K562 (cell line): ENCODE results near the gene AGAP1.

ENCODE experiments used
- BCOR ChIP-seq: fragments of 450-650 bp; IDR thresholded peaks from 2 replicates; pipeline ENCODE4 v1.6.1; 2016
- CTCF ChIP-seq, 3 experiments: IDR thresholded peaks in 2 of 3; conservative IDR thresholded peaks in 1 of 3; 2 replicates each; pipeline ENCODE4 v1.5.1; 2011 to 2012; ENCODE audit warnings: low read length in 3 of 3, mild to moderate bottlenecking in 3 of 3, control low read depth in 2 of 3, improper control_type of control experiment in 1 of 3, inconsistent platforms in 1 of 3, low read depth in 1 of 3, mixed read lengths in 1 of 3, moderate library complexity in 1 of 3; ENCODE audit not compliant: insufficient read depth in 2 of 3
- FOXA1 ChIP-seq: fragments of 450-650 bp; IDR thresholded peaks from 2 replicates; pipeline ENCODE4 v1.6.1; 2016; ENCODE audit warnings: mild to moderate bottlenecking, borderline replicate concordance
- HDGF ChIP-seq: fragments of 450-650 bp; IDR thresholded peaks from 2 replicates; pipeline ENCODE4 v1.6.1; 2016
- L3MBTL2 ChIP-seq: fragments of 450-650 bp; IDR thresholded peaks from 2 replicates; pipeline ENCODE4 v1.6.1; 2016; ENCODE audit warnings: mild to moderate bottlenecking, moderate library complexity
- ZNF280B ChIP-seq: fragments of 250-450 bp; sonication (Bioruptor Pico); IDR thresholded peaks from 2 replicates; pipeline ENCODE4 v1.5.1; 2021; ENCODE audit warnings: mild to moderate bottlenecking
- ZNF324 ChIP-seq: fragments of 250-450 bp; sonication (Bioruptor Pico); IDR thresholded peaks from 2 replicates; pipeline ENCODE4 v1.4.0; 2020; ENCODE audit warnings: mild to moderate bottlenecking
- TF ChIP-seq, protein P1 (sequence below): fragments of 450-650 bp; formaldehyde crosslinking; IDR thresholded peaks from 2 replicates; pipeline ENCODE4 v1.4.0; 2022; ENCODE audit warnings: missing genetic modification characterization
- TF ChIP-seq, protein P2 (sequence below): sonication (generic); formaldehyde crosslinking; IDR thresholded peaks from 2 replicates; pipeline ENCODE4 v1.8.0; 2022; ENCODE audit warnings: mild to moderate bottlenecking, missing genetic modification reagents

- TF ChIP-seq, protein P1, sequence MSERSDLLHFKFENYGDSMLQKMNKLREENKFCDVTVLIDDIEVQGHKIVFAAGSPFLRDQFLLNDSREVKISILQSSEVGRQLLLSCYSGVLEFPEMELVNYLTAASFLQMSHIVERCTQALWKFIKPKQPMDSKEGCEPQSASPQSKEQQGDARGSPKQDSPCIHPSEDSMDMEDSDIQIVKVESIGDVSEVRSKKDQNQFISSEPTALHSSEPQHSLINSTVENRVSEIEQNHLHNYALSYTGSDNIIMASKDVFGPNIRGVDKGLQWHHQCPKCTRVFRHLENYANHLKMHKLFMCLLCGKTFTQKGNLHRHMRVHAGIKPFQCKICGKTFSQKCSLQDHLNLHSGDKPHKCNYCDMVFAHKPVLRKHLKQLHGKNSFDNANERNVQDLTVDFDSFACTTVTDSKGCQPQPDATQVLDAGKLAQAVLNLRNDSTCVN (CRISPR knock-in tag), result no peak
- TF ChIP-seq L3MBTL2 (no peak), BCOR (no peak), HDGF (no peak), FOXA1 (no peak), ZNF324 (CRISPR knock-in tag) (no peak), ZNF280B (CRISPR knock-in tag) (no peak), CTCF (IDR thresholded peaks at IDR 0.05 in 2 of 3, conservative IDR thresholded peaks at IDR 0.05 in 1 of 3; ENCODE audit: insufficient read depth in 2 of 3, low read depth in 1 of 3, low read length in 3 of 3) (no peak)
- TF ChIP-seq, protein P2, sequence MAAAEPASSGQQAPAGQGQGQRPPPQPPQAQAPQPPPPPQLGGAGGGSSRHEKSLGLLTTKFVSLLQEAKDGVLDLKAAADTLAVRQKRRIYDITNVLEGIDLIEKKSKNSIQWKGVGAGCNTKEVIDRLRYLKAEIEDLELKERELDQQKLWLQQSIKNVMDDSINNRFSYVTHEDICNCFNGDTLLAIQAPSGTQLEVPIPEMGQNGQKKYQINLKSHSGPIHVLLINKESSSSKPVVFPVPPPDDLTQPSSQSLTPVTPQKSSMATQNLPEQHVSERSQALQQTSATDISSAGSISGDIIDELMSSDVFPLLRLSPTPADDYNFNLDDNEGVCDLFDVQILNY (CRISPR knock-in tag), result no peak
Measured at GRCh38 chr2:236086403-236086970, 592.6 kb downstream of the AGAP1 start.
